MM.1S (cell line): ENCODE results near the gene CTSE.

ENCODE experiments used
- DNase-seq: peaks from one replicate; pipeline ENCODE4 v3.0.0-alpha.2; 2015
- H2AFZ ChIP-seq: fragments of 300-600 bp; sonication (generic); 2 replicates; pipeline ENCODE4 v1.6.0; 2016; ENCODE audit warnings: antibody characterized with exemption, low read length
- H3F3A ChIP-seq: fragments of 300-600 bp; sonication (generic); 2 replicates; pipeline ENCODE4 v1.6.1; 2016; ENCODE audit warnings: mild to moderate bottlenecking, antibody characterized with exemption, low read length, moderate library complexity, mixed read lengths; ENCODE audit not compliant: insufficient read depth
- H3K27ac ChIP-seq: fragments of 300-600 bp; sonication (generic); 2 replicates; pipeline ENCODE4 v1.5.1; 2016; ENCODE audit warnings: mild to moderate bottlenecking, low read length
- H3K27me3 ChIP-seq: fragments of 300-600 bp; sonication (generic); replicated peaks from 2 replicates; pipeline ENCODE4 v1.6.0; 2016; ENCODE audit warnings: low read length; ENCODE audit not compliant: insufficient read depth
- H3K36me3 ChIP-seq: fragments of 300-600 bp; sonication (generic); replicated peaks from 2 replicates; pipeline ENCODE4 v1.6.1; 2016; ENCODE audit warnings: mild to moderate bottlenecking, low read length, mixed read lengths; ENCODE audit not compliant: insufficient read depth
- H3K4me1 ChIP-seq: fragments of 300-600 bp; sonication (generic); 2 replicates; pipeline ENCODE4 v1.6.1; 2016; ENCODE audit warnings: low read length, mixed read lengths
- H3K4me2 ChIP-seq: fragments of 300-600 bp; sonication (generic); 2 replicates; pipeline ENCODE4 v1.6.0; 2016; ENCODE audit warnings: low read depth, low read length
- H3K4me3 ChIP-seq: fragments of 300-600 bp; sonication (generic); 2 replicates; pipeline ENCODE4 v1.5.1; 2016; ENCODE audit warnings: low read length, mixed read lengths
- H3K79me2 ChIP-seq: fragments of 300-600 bp; sonication (generic); 2 replicates; pipeline ENCODE4 v1.6.1; 2016; ENCODE audit warnings: mixed run types, low read length, mixed read lengths
- H3K9ac ChIP-seq: fragments of 300-600 bp; sonication (generic); 2 replicates; pipeline ENCODE4 v1.6.1; 2016; ENCODE audit warnings: low read length, mixed read lengths
- H3K9me2 ChIP-seq: fragments of 300-600 bp; sonication (generic); replicated peaks from 2 replicates; pipeline ENCODE4 v1.6.1; 2016; ENCODE audit warnings: mild to moderate bottlenecking, low read length, mixed read lengths; ENCODE audit not compliant: insufficient read depth
- H3K9me3 ChIP-seq: fragments of 300-600 bp; sonication (generic); replicated peaks from 2 replicates; pipeline ENCODE4 v1.6.1; 2016; ENCODE audit warnings: mild to moderate bottlenecking, low read length, mixed read lengths; ENCODE audit not compliant: insufficient read depth
- H4K20me1 ChIP-seq: fragments of 300-600 bp; sonication (generic); 2 replicates; pipeline ENCODE4 v1.6.1; 2016; ENCODE audit warnings: mild to moderate bottlenecking, low read length, moderate library complexity, mixed read lengths; ENCODE audit not compliant: insufficient read depth
- EZH2 ChIP-seq: fragments of 300-600 bp; sonication (generic); optimal IDR thresholded peaks from 2 replicates; pipeline ENCODE3; 2017; ENCODE audit warnings: low read depth, mild to moderate bottlenecking, antibody characterized with exemption, low read length, mixed read lengths
- EZH2phosphoT487 ChIP-seq: fragments of 300-600 bp; sonication (generic); IDR thresholded peaks from 2 replicates; pipeline ENCODE4 v1.6.1; 2018; ENCODE audit warnings: antibody characterized with exemption, low read length
- TF ChIP-seq, protein P1 (sequence below): fragments of 300-600 bp; sonication (generic); IDR thresholded peaks from 2 replicates; pipeline ENCODE4 v1.5.1; 2016; ENCODE audit warnings: antibody characterized with exemption, low read length, mixed read lengths

CTSE gene

DNA sequence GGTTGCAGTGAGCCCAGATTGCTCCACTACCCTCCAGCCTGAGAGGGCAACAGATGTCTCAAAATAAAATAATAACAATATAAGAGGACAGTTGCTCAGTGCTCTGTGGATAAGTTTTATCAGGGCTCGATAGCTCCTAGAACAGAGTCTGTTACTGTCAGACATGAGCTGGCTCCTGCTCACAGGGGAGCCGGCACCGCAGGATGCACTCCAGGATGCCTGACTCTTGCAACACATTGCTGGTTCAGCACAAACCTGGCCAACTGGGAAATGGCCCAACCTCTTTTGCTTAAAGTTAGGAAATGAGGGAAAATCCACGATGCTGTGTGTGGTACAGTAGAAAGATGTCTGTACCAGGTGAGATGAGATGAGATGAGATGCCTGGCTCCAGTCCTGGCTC is 5.8 kb upstream of the CTSE start:
- Histone ChIP-seq H3K27me3 (no peaks in the 10 kb centered on the region), H3K79me2 (0 out of 2 replicates have a peak, but pooled peaks cover 3% of the 10 kb centered on the region), H3K4me3 (no peak overlapping the region), H3K4me1 (peaks cover 31% of the 10 kb centered on the region), H3K4me2 (no peak overlapping the region), H3K27ac (no peak overlapping the region), H3F3A (peaks cover 4% of the 10 kb centered on the region), H3K9me2 (no peaks in the 10 kb centered on the region), H3K9me3 (no peaks in the 10 kb centered on the region), H4K20me1 (no peaks in the 10 kb centered on the region), H2AFZ (no peak overlapping the region), H3K36me3 (no peaks in the 10 kb centered on the region), H3K9ac (no peak overlapping the region)
- no peak for DNase-seq
- TF ChIP-seq EZH2 (no peak), EZH2phosphoT487 (no peak)
- TF ChIP-seq, protein P1, sequence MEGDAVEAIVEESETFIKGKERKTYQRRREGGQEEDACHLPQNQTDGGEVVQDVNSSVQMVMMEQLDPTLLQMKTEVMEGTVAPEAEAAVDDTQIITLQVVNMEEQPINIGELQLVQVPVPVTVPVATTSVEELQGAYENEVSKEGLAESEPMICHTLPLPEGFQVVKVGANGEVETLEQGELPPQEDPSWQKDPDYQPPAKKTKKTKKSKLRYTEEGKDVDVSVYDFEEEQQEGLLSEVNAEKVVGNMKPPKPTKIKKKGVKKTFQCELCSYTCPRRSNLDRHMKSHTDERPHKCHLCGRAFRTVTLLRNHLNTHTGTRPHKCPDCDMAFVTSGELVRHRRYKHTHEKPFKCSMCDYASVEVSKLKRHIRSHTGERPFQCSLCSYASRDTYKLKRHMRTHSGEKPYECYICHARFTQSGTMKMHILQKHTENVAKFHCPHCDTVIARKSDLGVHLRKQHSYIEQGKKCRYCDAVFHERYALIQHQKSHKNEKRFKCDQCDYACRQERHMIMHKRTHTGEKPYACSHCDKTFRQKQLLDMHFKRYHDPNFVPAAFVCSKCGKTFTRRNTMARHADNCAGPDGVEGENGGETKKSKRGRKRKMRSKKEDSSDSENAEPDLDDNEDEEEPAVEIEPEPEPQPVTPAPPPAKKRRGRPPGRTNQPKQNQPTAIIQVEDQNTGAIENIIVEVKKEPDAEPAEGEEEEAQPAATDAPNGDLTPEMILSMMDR = no peak

DNA sequence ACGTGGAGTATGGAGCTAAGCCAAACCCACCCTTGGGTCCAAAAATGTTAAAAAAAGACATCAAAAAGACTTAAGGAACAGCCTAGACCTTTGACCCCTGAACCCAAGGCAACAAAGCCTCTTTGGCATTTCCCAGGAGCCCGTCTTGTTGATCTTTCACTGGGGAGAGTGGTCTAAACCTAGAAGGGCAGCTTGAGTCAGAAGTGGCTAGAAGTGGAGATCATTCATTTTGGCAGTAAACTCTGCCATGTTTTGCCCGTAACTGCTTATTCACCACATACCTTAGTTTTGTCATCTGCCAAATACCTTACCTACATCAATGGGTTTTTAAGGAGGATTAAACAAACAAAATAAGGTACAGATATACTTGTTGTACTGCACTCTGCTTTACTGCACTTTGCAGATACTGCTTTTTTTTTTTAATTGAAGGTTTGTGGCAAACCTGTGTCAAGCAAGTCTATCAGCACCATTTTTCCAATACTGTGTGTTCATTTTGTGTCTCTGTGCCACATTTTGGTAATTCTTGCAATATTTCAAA is 1.7 kb upstream of the CTSE start:
- Histone ChIP-seq H3K9me3 (no peaks in the 10 kb centered on the region), H2AFZ (no peak overlapping the region), H3K4me2 (no peak overlapping the region), H3K4me1 (peaks cover 1% of the 10 kb centered on the region; the same call in 1 of the 2 replicates), H3K36me3 (no peaks in the 10 kb centered on the region), H3K79me2 (no peaks in the 10 kb centered on the region), H3F3A (no peaks in the 10 kb centered on the region), H3K27me3 (no peaks in the 10 kb centered on the region), H3K9ac (no peak overlapping the region), H3K27ac (no peak overlapping the region), H4K20me1 (no peaks in the 10 kb centered on the region), H3K9me2 (no peaks in the 10 kb centered on the region), H3K4me3 (no peak overlapping the region)
- no peak for TF ChIP-seq EZH2phosphoT487
- TF ChIP-seq EZH2 = no peak
- TF ChIP-seq, protein P1 = no peak
- DNase-seq = no peak

DNA sequence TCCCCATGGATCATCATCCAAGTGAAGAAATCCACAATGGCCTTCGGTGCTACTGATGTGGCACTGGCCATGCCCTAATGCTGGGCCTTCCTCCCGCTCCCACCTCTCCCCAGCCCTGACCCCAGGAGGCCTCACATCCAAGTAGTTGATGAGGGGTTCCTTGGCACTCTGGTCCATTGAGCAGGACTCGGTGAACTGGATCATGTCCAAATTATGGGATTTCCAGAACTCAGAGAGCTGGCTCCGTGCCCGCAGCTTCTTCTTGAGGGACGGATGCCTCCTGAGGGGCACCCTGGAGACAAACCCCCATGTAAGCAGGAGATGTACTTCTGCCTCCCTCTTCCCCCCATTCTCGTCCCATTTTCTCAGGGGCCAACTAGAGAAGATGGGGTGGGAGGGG is 929 bp downstream of the CTSE start:
- H3K9ac ChIP-seq = no peak overlapping the region
- no peaks in the 10 kb centered on the region for H3K9me2 ChIP-seq
- TF ChIP-seq, protein P1 = no peak
- H3K36me3 ChIP-seq = no peaks in the 10 kb centered on the region
- H3K27ac ChIP-seq = no peak overlapping the region
- no peaks in the 10 kb centered on the region for H3K4me1 ChIP-seq
- no peak overlapping the region for H2AFZ ChIP-seq
- H3K4me3 ChIP-seq = no peak overlapping the region
- H3K9me3 ChIP-seq = no peaks in the 10 kb centered on the region
- H3K4me2 ChIP-seq = no peak overlapping the region
- no peaks in the 10 kb centered on the region for H3K27me3 ChIP-seq
- no peaks in the 10 kb centered on the region for H3K79me2 ChIP-seq
- no peaks in the 10 kb centered on the region for H3F3A ChIP-seq
- H4K20me1 ChIP-seq = no peaks in the 10 kb centered on the region
- DNase-seq = no peak
